ENCODE results near the gene BRPF1.

The BRPF1 gene

GRCh38 chr3:9732740-9733115 lies 1.2 kb downstream of the BRPF1 start:
- DNase-seq, result no peak

GRCh38 chr3:9736831-9737230 lies 5.3 kb downstream of the BRPF1 start:
- no peak for DNase-seq

GRCh38 chr3:9739181-9739580 lies 7.6 kb downstream of the BRPF1 start:
- no peak for DNase-seq

GRCh38 chr3:9742560-9742959 lies 11.0 kb downstream of the BRPF1 start:
- DNase-seq, result no peak

- DNase-seq, result no peak
These were observed 12.0 kb downstream of the BRPF1 start for GRCh38 chr3:9743548-9743947.

GRCh38 chr3:9744162-9744561 lies 12.6 kb downstream of the BRPF1 start:
- no peak for DNase-seq

GRCh38 chr3:9745521-9745920 lies 14.0 kb downstream of the BRPF1 start:
- no peak for DNase-seq

- DNase-seq, result peak; percentile 8
These were observed 14.8 kb downstream of the BRPF1 start for GRCh38 chr3:9746330-9746729.

GRCh38 chr3:9747267-9747666 lies 15.7 kb downstream of the BRPF1 start:
- DNase-seq, result no peak

GRCh38 chr3:9748031-9748430 lies 16.5 kb downstream of the BRPF1 start:
- no peak for DNase-seq

GRCh38 chr3:9749296-9749644 lies 17.7 kb downstream of the BRPF1 start:
- no peak for DNase-seq

GRCh38 chr3:9749645-9750555 lies 18.4 kb downstream of the BRPF1 start, which contains the start of gene OGG1:
Gene OGG1 (plus strand): TSS chr3:9749952. CDS start chr3:9750287, 335 bp downstream.
- peak; percentile 98 for DNase-seq

GRCh38 chr3:9750556-9751411 lies 19.2 kb downstream of the BRPF1 start:
- no peak for DNase-seq

GRCh38 chr3:9754678-9755077 lies 23.1 kb downstream of the BRPF1 start:
- no peak for DNase-seq

GRCh38 chr3:9757427-9757826 lies 25.9 kb downstream of the BRPF1 start:
- no peak for DNase-seq

GRCh38 chr3:9760779-9761505 lies 29.4 kb downstream of the BRPF1 start:
- DNase-seq, result no peak

GRCh38 chr3:9761919-9762318 lies 30.4 kb downstream of the BRPF1 start:
- no peak for DNase-seq

GRCh38 chr3:9762871-9763270 lies 31.3 kb downstream of the BRPF1 start:
- DNase-seq, result no peak

- DNase-seq, result no peak
These were observed 34.3 kb downstream of the BRPF1 start for GRCh38 chr3:9765865-9766264.

GRCh38 chr3:9767418-9767817 lies 35.9 kb downstream of the BRPF1 start:
- no peak for DNase-seq

GRCh38 chr3:9768141-9768775 lies 36.7 kb downstream of the BRPF1 start:
- no peak for DNase-seq

- no peak for DNase-seq
These were observed 37.5 kb downstream of the BRPF1 start for GRCh38 chr3:9769012-9769411.
